Activated T-cell treated with anti-CD3 and anti-CD28 coated beads, Interleukin-2, amount 50 U/mL, for 48 hours (primary cell): ENCODE measurements around the gene SERINC3.

Experiments
- DNase-seq, 2 experiments: peaks; one replicate each; pipeline ENCODE4 v3.0.0-alpha.2; 2020

Gene SERINC3

GRCh38 chr20:44532259-44532980, 10.6 kb upstream of the SERINC3 start:
- peak in 1 of 2 experiments; percentile 28 for DNase-seq

- DNase-seq: no peak
Measured at GRCh38 chr20:44528309-44528708, 6.4 kb upstream of the SERINC3 start.

GRCh38 chr20:44527716-44528199, 5.9 kb upstream of the SERINC3 start:
- no peak for DNase-seq

GRCh38 chr20:44526129-44526528, 4.3 kb upstream of the SERINC3 start:
- DNase-seq: no peak

- DNase-seq: no peak
Measured at GRCh38 chr20:44523746-44524145, 1.9 kb upstream of the SERINC3 start.

GRCh38 chr20:44522841-44523240, 971 bp upstream of the SERINC3 start:
- no peak for DNase-seq

- DNase-seq: no peak
Measured at GRCh38 chr20:44520881-44521280, 989 bp downstream of the SERINC3 start.

GRCh38 chr20:44518248-44518647, 3.6 kb downstream of the SERINC3 start:
- no peak for DNase-seq

- no peak for DNase-seq
Measured at GRCh38 chr20:44517454-44517853, 4.4 kb downstream of the SERINC3 start.

- no peak for DNase-seq
Measured at GRCh38 chr20:44516491-44516890, 5.4 kb downstream of the SERINC3 start.

GRCh38 chr20:44513871-44514270, 8.0 kb downstream of the SERINC3 start:
- no peak for DNase-seq

- DNase-seq: no peak
Measured at GRCh38 chr20:44509762-44510161, 12.1 kb downstream of the SERINC3 start.

GRCh38 chr20:44504402-44505307, 17.2 kb downstream of the SERINC3 start:
- DNase-seq: no peak

- DNase-seq: no peak
Measured at GRCh38 chr20:44502968-44503367, 18.9 kb downstream of the SERINC3 start.

GRCh38 chr20:44501448-44501847, 20.4 kb downstream of the SERINC3 start:
- no peak for DNase-seq

GRCh38 chr20:44500221-44500620, 21.6 kb downstream of the SERINC3 start:
- DNase-seq: no peak

- no peak for DNase-seq
Measured at GRCh38 chr20:44497761-44498160, 24.1 kb downstream of the SERINC3 start.

- peak; percentile 65 to 70 for DNase-seq
Measured at GRCh38 chr20:44496976-44497375, 24.9 kb downstream of the SERINC3 start.

- DNase-seq: no peak
Measured at GRCh38 chr20:44495802-44496481, 25.9 kb downstream of the SERINC3 start.

- no peak for DNase-seq
Measured at GRCh38 chr20:44495257-44495656, 26.6 kb downstream of the SERINC3 start.

- DNase-seq: no peak
Measured at GRCh38 chr20:44494681-44495080, 27.2 kb downstream of the SERINC3 start.

- DNase-seq: no peak
Measured at GRCh38 chr20:44494266-44494665, 27.6 kb downstream of the SERINC3 start.
